HUES48 (cell line): ENCODE data around the gene TMEM273.

Experiments
- H3K27ac ChIP-seq: one replicate; pipeline ENCODE4 v1.7.0; 2013; ENCODE audit warnings: low read depth, low read length, inconsistent platforms
- H3K27me3 ChIP-seq: 2 replicates; pipeline ENCODE4 v1.6.1; 2013; ENCODE audit warnings: mild to moderate bottlenecking, low read length; ENCODE audit not compliant: control insufficient read depth, insufficient read depth
- H3K36me3 ChIP-seq: 2 replicates; pipeline ENCODE4 v1.6.1; 2013; ENCODE audit warnings: low read length; ENCODE audit not compliant: control insufficient read depth, insufficient read depth
- H3K4me1 ChIP-seq: 2 replicates; pipeline ENCODE4 v1.6.1; 2013; ENCODE audit warnings: mild to moderate bottlenecking, low read length; ENCODE audit not compliant: control insufficient read depth, insufficient read depth
- H3K4me3 ChIP-seq: 2 replicates; pipeline ENCODE4 v1.5.1; 2013; ENCODE audit warnings: mild to moderate bottlenecking, low read depth, low read length
- H3K9ac ChIP-seq: 2 replicates; pipeline ENCODE4 v1.6.1; 2013; ENCODE audit warnings: mild to moderate bottlenecking, low read depth, low read length, moderate library complexity
- H3K9me3 ChIP-seq: 2 replicates; pipeline ENCODE4 v1.6.1; 2013; ENCODE audit warnings: low read length; ENCODE audit not compliant: control insufficient read depth, insufficient read depth

TMEM273 gene

DNA sequence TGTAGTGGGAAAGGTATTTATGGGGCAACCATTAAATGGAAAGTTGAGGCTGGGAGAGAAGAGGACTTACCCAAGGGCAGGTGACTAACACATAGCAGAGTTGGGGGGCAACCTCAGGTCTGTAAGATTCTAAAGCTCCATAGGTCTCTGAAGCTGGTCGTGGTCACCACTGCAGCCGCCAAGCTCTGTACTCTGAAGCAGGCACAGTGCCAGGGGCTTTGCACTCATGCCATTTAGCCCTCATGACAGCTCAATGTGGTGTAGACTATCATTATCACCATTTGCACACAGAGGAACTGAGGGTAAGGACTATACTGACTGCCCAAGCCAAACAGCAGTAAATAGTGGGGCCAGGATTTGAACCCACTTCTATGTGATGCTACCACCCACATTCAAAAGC lies 32.5 kb upstream of the TMEM273 start:
- Histone ChIP-seq H3K9ac (no peak overlapping the region), H3K36me3 (no peaks in the 10 kb centered on the region), H3K4me3 (no peak overlapping the region), H3K27ac (no peak overlapping the region), H3K27me3 (no peaks in the 10 kb centered on the region), H3K4me1 (no peaks in the 10 kb centered on the region), H3K9me3 (no peaks in the 10 kb centered on the region)

DNA sequence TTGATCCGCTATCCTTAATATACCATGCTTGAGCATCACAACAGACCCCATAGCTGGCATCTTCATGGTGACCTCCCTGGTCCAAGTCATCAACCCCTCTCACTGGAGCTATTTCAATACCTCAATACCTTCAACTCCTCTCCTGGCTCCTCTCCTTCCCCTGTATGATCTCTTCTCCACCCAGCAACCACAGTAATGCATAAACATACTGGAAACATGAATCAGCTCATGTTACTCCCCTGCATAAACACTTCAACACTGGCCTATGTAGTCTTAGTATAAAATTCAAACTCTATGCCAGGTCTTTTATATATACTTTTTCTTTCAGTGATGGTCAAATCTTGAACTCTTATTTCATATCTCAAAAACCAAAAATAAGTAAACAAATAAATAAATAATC lies 31.8 kb upstream of the TMEM273 start:
- Histone ChIP-seq H3K4me3 (no peak overlapping the region), H3K36me3 (no peaks in the 10 kb centered on the region), H3K4me1 (no peaks in the 10 kb centered on the region), H3K9me3 (no peaks in the 10 kb centered on the region), H3K27me3 (no peaks in the 10 kb centered on the region), H3K27ac (no peak overlapping the region), H3K9ac (no peak overlapping the region)

DNA sequence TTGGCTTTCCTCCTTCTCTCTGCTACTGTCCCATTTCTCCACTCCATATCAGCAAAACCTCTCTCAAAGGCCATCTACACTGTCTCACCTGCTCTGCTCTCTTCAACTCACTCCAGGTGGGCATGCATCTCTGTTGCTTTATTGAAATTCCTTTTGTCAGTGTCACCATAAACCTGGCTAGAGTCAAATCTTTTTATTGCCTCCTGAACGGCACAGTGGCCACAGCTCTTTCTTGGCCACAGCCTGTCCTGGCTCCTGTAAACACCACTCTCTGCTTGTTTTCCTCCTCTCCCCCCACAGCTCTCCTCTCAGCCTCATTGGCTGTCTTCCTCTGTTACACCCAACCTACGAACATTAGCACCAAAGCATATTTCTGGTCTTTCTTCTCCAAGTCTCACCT lies 31.1 kb upstream of the TMEM273 start:
- Histone ChIP-seq H3K36me3 (no peaks in the 10 kb centered on the region), H3K4me3 (no peak overlapping the region), H3K9ac (no peak overlapping the region), H3K9me3 (no peaks in the 10 kb centered on the region), H3K27ac (no peak overlapping the region), H3K27me3 (no peaks in the 10 kb centered on the region), H3K4me1 (no peaks in the 10 kb centered on the region)

DNA sequence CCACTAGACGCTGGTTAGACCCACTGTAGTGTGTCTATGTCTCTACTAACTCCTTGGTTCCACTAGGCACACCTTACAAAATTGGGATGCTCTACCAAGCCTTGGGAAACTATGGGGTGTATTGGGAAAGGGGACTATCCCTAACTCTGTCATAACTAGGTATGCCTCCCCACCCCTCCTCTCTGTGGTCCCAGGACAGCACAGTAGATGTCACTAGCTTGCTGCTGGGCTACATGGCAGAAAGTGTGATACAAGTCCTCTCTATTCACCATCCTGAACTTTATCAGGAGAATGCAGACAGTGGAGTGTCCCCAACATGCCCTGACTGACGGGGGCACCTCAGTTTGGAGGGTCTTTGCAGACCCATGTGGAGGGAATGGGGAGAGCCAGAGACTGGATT lies 30.3 kb upstream of the TMEM273 start:
- no peak overlapping the region for H3K9ac ChIP-seq
- no peaks in the 10 kb centered on the region for H3K4me1 ChIP-seq
- no peak overlapping the region for H3K4me3 ChIP-seq
- no peaks in the 10 kb centered on the region for H3K36me3 ChIP-seq
- H3K9me3 ChIP-seq, result no peaks in the 10 kb centered on the region
- H3K27me3 ChIP-seq, result no peaks in the 10 kb centered on the region
- H3K27ac ChIP-seq, result no peak overlapping the region

DNA sequence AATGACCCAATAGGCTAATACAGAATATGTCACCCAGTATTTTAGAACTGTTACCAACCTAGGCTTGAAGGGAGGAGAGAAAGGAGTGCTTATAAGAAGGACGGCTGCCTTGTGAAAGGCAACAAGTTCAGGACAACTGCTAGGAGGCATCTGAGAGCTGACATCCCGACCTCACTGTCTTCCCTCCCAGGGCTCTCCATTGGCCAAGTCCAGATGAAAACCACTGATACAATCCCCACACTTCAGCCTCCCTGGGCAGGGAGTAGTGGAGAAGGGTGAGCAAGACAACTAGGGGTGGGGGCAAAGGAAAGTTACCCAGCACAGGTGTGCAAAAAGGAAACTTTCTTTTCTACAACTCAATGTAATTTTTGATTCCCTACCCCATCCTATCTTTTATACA lies 29.5 kb upstream of the TMEM273 start:
- Histone ChIP-seq H3K9ac (no peak overlapping the region), H3K4me3 (no peak overlapping the region), H3K36me3 (no peaks in the 10 kb centered on the region), H3K27me3 (no peaks in the 10 kb centered on the region), H3K4me1 (peaks cover 4% of the 10 kb centered on the region; the same call in 1 of the 2 replicates), H3K27ac (no peak overlapping the region), H3K9me3 (no peaks in the 10 kb centered on the region)

DNA sequence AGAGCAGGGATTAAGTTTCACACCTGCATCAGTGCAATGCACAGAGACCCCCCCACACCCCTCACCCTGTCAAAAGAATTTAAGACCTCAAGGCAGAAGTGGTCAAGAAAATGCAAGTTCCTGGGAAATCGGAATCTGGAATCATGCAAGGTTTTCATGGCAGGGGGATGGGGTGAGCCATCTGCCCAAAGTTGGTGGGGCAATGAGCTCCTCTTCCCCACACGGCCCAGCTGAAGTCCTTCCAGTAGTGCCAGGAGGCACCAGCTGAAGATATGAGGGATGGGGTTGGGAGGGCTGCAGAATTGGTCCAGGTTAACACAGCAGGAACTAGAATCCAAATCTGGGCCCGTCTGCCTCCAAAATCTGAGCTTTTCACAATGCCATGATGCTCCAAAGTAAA lies 25.0 kb upstream of the TMEM273 start:
- Histone ChIP-seq H3K27ac (no peak overlapping the region), H3K4me3 (no peak overlapping the region), H3K9ac (no peak overlapping the region), H3K9me3 (no peaks in the 10 kb centered on the region), H3K27me3 (no peaks in the 10 kb centered on the region), H3K4me1 (peaks cover 4% of the 10 kb centered on the region; the same call in 1 of the 2 replicates), H3K36me3 (no peaks in the 10 kb centered on the region)

DNA sequence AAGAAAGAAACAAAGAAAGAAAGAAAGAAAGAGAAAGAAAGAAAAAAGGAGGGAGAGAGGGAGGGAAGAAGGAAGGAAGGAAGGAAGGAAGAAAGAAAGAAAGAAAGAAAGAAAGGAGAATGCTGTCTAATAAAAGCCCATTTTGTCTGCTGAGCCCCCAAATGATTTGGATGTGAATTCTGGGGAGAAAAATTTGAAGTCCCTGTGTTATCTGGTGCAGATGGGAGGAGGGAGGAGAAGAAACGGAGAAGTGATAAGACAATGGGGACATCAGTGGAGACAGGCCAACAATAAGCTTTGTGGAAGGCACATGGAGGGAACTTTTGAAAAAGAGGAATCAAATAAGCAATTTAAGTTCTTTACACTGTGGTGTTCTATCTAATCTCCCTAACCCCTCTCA lies 24.6 kb upstream of the TMEM273 start:
- Histone ChIP-seq H3K4me3 (no peak overlapping the region), H3K4me1 (peaks cover 4% of the 10 kb centered on the region; the same call in 1 of the 2 replicates), H3K36me3 (no peaks in the 10 kb centered on the region), H3K27ac (no peak overlapping the region), H3K9me3 (no peaks in the 10 kb centered on the region), H3K27me3 (no peaks in the 10 kb centered on the region), H3K9ac (no peak overlapping the region)

DNA sequence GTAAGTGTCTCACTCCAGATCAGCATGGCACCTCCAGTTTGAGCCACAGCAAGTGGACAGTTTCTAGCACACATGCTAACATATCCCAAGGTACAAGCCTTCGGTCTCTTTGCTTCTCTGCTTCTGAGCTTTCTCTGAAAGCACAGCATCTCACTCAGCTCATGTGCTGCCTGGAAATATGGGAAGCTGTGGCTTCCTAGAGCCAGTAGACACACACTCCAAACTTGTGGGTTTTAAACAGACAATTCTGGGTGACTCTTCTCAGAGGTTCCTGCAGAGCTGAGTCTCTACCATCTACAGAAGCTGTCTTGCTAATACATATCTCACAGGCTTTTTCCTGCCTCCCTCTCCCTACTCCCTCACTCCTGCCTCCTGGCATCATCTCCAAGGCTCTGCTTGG lies 23.9 kb upstream of the TMEM273 start:
- no peak overlapping the region for H3K27ac ChIP-seq
- no peak overlapping the region for H3K4me3 ChIP-seq
- no peaks in the 10 kb centered on the region for H3K36me3 ChIP-seq
- peaks cover 4% of the 10 kb centered on the region; the same call in 1 of the 2 replicates for H3K4me1 ChIP-seq
- no peak overlapping the region for H3K9ac ChIP-seq
- H3K27me3 ChIP-seq, result no peaks in the 10 kb centered on the region
- H3K9me3 ChIP-seq, result no peaks in the 10 kb centered on the region

DNA sequence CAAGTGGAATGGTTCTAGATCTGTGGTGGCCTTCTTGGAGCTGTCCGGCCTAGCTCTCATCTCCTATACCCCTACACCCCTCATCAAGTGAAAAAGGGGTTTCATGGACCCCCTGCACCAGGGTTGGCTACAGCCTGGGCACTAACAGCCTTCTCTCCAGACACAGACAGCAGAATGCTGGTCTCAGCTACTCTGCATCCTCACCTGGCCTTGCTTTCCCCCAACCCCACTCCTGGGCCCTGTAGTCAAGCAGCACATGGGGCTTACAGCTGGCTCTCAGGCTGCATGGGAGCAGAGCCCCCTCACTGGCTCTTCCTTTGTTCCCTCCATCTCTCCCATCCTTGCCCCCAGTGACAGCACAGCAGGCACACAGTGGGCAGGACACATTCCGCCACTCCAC lies 20.8 kb upstream of the TMEM273 start:
- H3K36me3 ChIP-seq, result no peaks in the 10 kb centered on the region
- no peak overlapping the region for H3K27ac ChIP-seq
- H3K9me3 ChIP-seq, result no peaks in the 10 kb centered on the region
- H3K4me3 ChIP-seq, result no peak overlapping the region
- H3K27me3 ChIP-seq, result no peaks in the 10 kb centered on the region
- peaks cover 4% of the 10 kb centered on the region; the same call in 1 of the 2 replicates for H3K4me1 ChIP-seq
- H3K9ac ChIP-seq, result no peak overlapping the region

DNA sequence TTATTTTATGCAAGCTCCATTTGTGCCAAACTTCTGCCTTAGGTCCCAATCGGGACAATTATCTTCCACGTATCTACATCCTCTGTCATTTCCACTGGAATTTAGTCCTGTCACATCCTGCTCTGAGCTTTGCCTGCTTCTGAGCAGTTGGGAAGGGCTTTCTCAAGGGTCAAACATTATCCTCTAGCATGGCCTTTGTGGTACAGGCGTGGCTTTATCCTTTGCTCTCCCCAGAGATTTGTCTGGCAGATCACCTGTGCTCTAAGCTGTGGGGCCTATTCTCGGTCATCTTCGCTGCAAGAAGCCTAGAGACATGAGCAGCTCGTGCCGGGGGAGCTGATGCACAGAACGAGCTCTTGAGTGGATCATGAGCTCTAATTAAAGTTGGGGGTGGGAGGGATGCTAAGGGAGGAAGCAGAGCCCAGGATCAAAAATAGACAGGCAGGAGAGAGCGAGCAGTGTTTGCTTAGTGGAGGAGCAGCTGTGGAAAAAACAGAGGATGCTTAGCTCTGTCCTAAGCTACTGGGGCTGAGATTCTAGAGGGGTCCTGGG lies 19.8 kb upstream of the TMEM273 start:
- Histone ChIP-seq H3K36me3 (no peaks in the 10 kb centered on the region), H3K27me3 (no peaks in the 10 kb centered on the region), H3K9me3 (no peaks in the 10 kb centered on the region), H3K4me1 (peaks cover 2% of the 10 kb centered on the region; the same call in 1 of the 2 replicates), H3K27ac (no peak overlapping the region), H3K9ac (no peak overlapping the region), H3K4me3 (no peak overlapping the region)

DNA sequence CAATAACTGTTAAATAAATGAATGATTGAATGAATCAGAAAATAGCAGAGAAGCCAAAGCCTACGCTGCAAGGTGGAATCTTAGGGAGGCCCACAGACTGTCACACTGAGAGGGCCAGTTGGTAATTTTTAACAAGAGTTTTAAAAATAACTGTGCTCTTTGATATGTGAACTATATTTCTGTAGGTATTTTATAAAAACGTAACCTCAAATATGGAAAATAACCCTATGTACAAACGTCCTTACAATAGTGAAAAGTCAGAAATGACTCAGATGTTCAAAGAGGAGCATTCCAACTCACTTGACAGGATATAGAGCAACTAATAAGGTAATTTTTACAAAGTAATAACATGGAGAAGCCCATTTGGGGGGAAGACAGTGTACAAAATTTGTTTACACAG lies 18.9 kb upstream of the TMEM273 start:
- Histone ChIP-seq H3K4me3 (no peak overlapping the region), H3K9me3 (no peaks in the 10 kb centered on the region), H3K36me3 (no peaks in the 10 kb centered on the region), H3K27me3 (no peaks in the 10 kb centered on the region), H3K4me1 (no peaks in the 10 kb centered on the region), H3K9ac (no peak overlapping the region), H3K27ac (no peak overlapping the region)

DNA sequence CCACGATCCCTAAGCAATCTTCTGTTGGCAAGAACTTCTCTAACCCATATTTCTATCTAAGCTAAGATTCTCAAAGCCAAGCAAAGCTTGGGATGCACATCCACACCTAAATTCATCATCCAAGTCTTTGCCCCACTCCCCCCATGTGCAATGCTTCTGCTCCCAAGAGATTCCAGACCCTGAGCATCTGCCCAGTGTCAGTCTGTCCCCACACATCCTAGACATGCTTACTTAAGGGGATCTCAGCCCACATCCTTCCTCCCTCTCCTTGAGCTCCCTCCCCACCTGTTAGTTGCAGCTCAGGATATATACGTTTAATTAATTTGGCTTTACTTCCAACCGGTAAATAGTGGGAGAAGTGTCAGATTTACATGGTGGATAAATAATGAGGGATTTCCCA lies 17.0 kb upstream of the TMEM273 start:
- H3K4me3 ChIP-seq, result no peak overlapping the region
- H3K9me3 ChIP-seq, result no peaks in the 10 kb centered on the region
- H3K9ac ChIP-seq, result no peak overlapping the region
- no peak overlapping the region for H3K27ac ChIP-seq
- no peaks in the 10 kb centered on the region for H3K4me1 ChIP-seq
- no peaks in the 10 kb centered on the region for H3K36me3 ChIP-seq
- no peaks in the 10 kb centered on the region for H3K27me3 ChIP-seq
